Measurements from ENCODE around the gene UBTD1.

The UBTD1 gene

DNA sequence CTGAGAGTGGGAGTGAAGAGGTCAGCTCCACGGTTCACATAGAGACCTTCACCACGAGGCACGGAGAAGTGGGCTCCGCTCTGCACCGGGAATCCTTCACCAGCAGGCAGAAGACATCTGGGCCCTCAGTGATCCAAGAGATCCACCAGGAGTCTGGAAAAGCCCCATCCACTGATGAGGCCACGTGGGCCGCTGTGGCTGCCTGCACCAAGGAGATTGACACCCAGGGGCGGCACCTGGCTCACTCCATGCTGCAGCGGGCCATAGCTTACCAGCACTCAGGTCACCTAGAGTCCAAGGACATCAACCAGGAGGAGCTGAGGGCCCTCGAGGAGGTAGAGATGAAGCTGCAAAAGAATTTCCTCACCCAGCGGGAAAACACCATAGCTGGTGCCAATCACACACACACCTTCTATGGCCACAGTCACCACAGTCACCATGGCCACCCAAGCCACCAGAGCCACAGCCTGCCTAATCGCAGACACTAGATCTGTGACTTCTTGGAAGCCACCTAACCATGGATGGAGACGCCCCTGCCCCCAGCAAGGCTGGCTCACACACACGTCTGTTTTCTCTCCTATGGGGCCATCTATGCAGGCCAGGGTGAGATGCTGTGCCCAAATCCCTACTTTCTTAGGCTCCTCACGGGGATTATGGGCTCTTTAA, 91.5 kb downstream of the UBTD1 start:
- TF ChIP-seq POLR2AphosphoS5 (IDR thresholded peaks at IDR 0.05; ENCODE audit: low read depth, low read length): no peak
- no peak for TF ChIP-seq TAF1 (IDR thresholded peaks at IDR 0.05; ENCODE audit: low read depth, low read length)
- TF ChIP-seq POU2F2 (IDR thresholded peaks at IDR 0.05; ENCODE audit: low read depth, low read length): no peak
- FAIRE-seq: no peak

DNA sequence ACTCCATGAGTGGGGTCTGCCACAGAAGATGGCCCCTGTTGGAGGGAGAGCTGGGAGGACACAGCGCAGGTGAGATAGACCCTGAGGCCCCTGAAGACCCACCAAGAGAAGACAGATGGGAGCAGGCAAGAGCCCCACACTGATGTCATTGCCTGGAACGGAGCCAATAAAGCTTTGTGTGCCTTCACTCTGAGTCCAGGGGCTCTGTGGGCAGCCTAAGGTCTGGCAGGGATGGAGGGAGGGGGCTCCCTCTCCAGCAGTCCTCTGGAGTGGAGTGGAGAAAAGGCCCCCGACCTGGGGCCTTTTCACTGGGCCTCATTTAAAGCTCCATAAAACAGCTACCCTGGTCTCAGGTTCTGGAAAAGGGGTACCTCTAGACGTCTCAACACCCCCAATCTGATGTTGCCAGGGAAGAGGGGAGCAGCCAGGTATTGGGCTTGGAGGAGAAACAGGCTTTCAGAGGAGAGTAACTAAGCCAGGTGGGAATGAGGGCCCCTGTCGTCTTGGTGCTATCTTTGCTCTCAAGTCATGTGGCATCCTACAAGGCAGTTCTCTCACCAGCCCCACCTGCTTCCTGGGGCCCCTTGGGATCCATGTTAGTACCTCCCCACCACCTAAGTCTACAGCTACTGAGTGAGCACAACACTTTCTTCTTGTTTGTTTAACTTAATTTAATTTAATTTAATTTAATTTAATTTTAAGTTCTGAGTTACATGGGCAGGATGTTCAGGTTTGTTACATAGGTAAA, 92.2 kb downstream of the UBTD1 start:
- DNase-seq (ENCODE audit: insufficient read length, low spot score) (no peak), FAIRE-seq (no peak)
- TF ChIP-seq POLR2A (IDR thresholded peaks at IDR 0.05; ENCODE audit: low read depth, low read length) (no peak), POU2F2 (IDR thresholded peaks at IDR 0.05; ENCODE audit: low read depth, low read length) (no peak), PAX5 (IDR thresholded peaks at IDR 0.05; ENCODE audit: insufficient read depth, low read length, severe bottlenecking) (no peak), POLR2AphosphoS5 (IDR thresholded peaks at IDR 0.05; ENCODE audit: low read depth, low read length) (no peak), TAF1 (IDR thresholded peaks at IDR 0.05; ENCODE audit: low read depth, low read length) (no peak), SPI1 (IDR thresholded peaks at IDR 0.05; ENCODE audit: low read depth, low read length) (no peak)

More for the DNA sequence above, 91.5 kb downstream of the UBTD1 start:
- no peak for DNase-seq (ENCODE audit: insufficient read length, low spot score)

DNA sequence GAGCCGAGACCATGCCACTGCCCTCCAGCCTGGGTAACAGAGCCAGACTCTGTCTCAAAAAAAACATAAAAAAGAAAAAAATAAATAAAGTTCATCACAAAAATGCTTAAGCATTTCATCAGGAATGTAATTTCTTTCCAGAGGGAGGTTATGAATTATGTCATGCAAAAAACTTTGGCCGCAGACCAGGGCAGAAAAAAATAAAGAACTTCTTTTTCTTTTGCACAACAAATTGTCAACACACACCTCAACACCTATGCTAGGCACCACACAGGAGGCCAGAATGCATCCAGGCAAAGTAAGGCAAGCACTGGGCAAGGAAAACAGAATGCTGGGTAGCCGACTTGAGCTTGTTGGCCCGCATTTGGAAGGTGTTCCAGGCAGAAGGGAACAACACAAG, 94.7 kb downstream of the UBTD1 start:
- no peak for FAIRE-seq
- no peak for DNase-seq (ENCODE audit: insufficient read length, low spot score)
- TF ChIP-seq SPI1 (IDR thresholded peaks at IDR 0.05; ENCODE audit: low read depth, low read length) (no peak), TAF1 (IDR thresholded peaks at IDR 0.05; ENCODE audit: low read depth, low read length) (no peak), POLR2AphosphoS5 (IDR thresholded peaks at IDR 0.05; ENCODE audit: low read depth, low read length) (no peak), POU2F2 (IDR thresholded peaks at IDR 0.05; ENCODE audit: low read depth, low read length) (no peak), POLR2A (IDR thresholded peaks at IDR 0.05; ENCODE audit: low read depth, low read length) (no peak), PAX5 (IDR thresholded peaks at IDR 0.05; ENCODE audit: insufficient read depth, low read length, severe bottlenecking) (no peak)

DNA sequence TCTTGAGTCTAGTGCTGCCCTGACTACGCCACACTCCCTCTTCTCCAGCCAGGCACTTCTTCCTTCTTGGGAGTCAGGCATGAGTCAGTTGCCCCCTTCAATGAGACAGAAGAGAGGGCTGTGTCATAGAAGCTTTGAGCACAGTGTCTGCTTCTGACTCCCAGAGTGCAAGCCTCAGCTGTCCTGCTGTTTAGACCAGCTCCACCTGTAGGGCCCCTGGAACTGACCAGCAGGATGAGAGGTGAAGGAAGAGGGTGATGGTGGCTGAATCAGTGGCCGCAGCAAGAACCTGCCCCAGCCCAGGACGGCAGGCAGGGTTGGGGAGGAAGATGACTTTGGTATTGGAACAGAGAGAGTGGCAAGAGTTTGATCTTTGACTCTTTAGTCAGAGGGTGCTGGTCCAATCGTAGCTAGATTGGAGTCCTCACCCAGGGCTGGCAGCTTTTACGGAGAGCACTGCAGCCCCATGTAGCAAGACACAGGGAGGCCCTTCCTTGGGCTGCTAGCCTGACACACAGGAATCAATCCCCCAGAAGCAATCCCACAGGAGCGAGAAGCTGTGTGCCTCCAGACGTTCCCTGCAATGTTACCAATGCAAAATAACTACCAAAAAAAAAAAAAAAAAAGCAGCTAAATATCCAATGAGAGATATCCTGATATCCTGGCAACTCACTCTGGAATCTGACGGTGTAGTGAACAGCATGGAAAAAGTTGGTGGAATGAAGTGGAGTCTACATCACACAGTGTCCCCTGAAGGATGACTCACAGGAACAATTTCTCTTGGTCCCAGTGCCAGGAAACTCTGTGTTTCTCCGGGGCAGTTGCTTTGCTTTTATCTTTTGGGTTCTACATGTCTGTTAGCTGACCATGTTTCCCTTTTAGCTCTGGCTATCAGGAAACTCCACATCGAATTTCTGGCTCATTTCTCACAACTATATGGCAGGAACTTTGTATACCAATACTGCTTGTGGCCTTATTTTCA, 97.7 kb downstream of the UBTD1 start:
- no peak for FAIRE-seq
- TF ChIP-seq TAF1 (IDR thresholded peaks at IDR 0.05; ENCODE audit: low read depth, low read length): no peak
- no peak for TF ChIP-seq POLR2AphosphoS5 (IDR thresholded peaks at IDR 0.05; ENCODE audit: low read depth, low read length)
- no peak for TF ChIP-seq POLR2A (IDR thresholded peaks at IDR 0.05; ENCODE audit: low read depth, low read length)
- TF ChIP-seq SPI1 (IDR thresholded peaks at IDR 0.05; ENCODE audit: low read depth, low read length): no peak
- no peak for TF ChIP-seq POU2F2 (IDR thresholded peaks at IDR 0.05; ENCODE audit: low read depth, low read length)
- TF ChIP-seq PAX5 (IDR thresholded peaks at IDR 0.05; ENCODE audit: insufficient read depth, low read length, severe bottlenecking): no peak
- no peak for DNase-seq (ENCODE audit: insufficient read length, low spot score)

- FAIRE-seq: no peak
- TF ChIP-seq POLR2AphosphoS5 (IDR thresholded peaks at IDR 0.05; ENCODE audit: low read depth, low read length) (no peak), TAF1 (IDR thresholded peaks at IDR 0.05; ENCODE audit: low read depth, low read length) (no peak), POLR2A (IDR thresholded peaks at IDR 0.05; ENCODE audit: low read depth, low read length) (no peak), SPI1 (IDR thresholded peaks at IDR 0.05; ENCODE audit: low read depth, low read length) (no peak), POU2F2 (IDR thresholded peaks at IDR 0.05; ENCODE audit: low read depth, low read length) (no peak), PAX5 (IDR thresholded peaks at IDR 0.05; ENCODE audit: insufficient read depth, low read length, severe bottlenecking) (no peak)
- DNase-seq (ENCODE audit: insufficient read length, low spot score): no peak
These were observed 99.1 kb downstream of the UBTD1 start for GRCh38 chr10:97597778-97598177.

GRCh38 chr10:97598407-97599271, 99.9 kb downstream of the UBTD1 start:
- FAIRE-seq (no peak), DNase-seq (ENCODE audit: insufficient read length, low spot score) (no peak)

DNA sequence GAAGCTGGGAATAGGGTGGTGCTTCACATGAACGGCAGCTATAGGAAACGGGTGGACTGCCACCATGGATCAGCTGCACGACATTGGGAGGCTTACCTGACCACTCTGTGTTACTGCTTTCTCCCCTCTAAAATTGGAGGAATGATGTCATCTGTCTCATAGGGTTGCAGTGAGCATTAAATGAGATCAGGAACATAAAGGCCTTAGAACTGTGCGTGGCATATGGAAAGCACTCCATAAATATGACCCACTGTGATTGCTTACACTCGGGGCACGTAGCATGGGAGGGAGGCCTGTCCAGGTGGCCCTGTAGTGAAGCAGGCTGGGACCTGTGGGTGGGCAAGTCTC, 100.5 kb downstream of the UBTD1 start:
- no peak for DNase-seq (ENCODE audit: insufficient read length, low spot score)
- no peak for FAIRE-seq
- TF ChIP-seq POLR2A (IDR thresholded peaks at IDR 0.05; ENCODE audit: low read depth, low read length) (no peak), SPI1 (IDR thresholded peaks at IDR 0.05; ENCODE audit: low read depth, low read length) (no peak), PAX5 (IDR thresholded peaks at IDR 0.05; ENCODE audit: insufficient read depth, low read length, severe bottlenecking) (no peak), POLR2AphosphoS5 (IDR thresholded peaks at IDR 0.05; ENCODE audit: low read depth, low read length) (no peak), POU2F2 (IDR thresholded peaks at IDR 0.05; ENCODE audit: low read depth, low read length) (no peak), TAF1 (IDR thresholded peaks at IDR 0.05; ENCODE audit: low read depth, low read length) (no peak)

More at GRCh38 chr10:97598407-97599271, 99.9 kb downstream of the UBTD1 start:
- TF ChIP-seq POLR2A (IDR thresholded peaks at IDR 0.05; ENCODE audit: low read depth, low read length) (no peak), SPI1 (IDR thresholded peaks at IDR 0.05; ENCODE audit: low read depth, low read length) (no peak), PAX5 (IDR thresholded peaks at IDR 0.05; ENCODE audit: insufficient read depth, low read length, severe bottlenecking) (no peak), POU2F2 (IDR thresholded peaks at IDR 0.05; ENCODE audit: low read depth, low read length) (no peak), POLR2AphosphoS5 (IDR thresholded peaks at IDR 0.05; ENCODE audit: low read depth, low read length) (no peak), TAF1 (IDR thresholded peaks at IDR 0.05; ENCODE audit: low read depth, low read length) (no peak)

- TF ChIP-seq TAF1 (IDR thresholded peaks at IDR 0.05; ENCODE audit: low read depth, low read length) (no peak), SPI1 (IDR thresholded peaks at IDR 0.05; ENCODE audit: low read depth, low read length) (no peak), POLR2AphosphoS5 (IDR thresholded peaks at IDR 0.05; ENCODE audit: low read depth, low read length) (no peak), POU2F2 (IDR thresholded peaks at IDR 0.05; ENCODE audit: low read depth, low read length) (no peak), POLR2A (IDR thresholded peaks at IDR 0.05; ENCODE audit: low read depth, low read length) (no peak), PAX5 (IDR thresholded peaks at IDR 0.05; ENCODE audit: insufficient read depth, low read length, severe bottlenecking) (no peak)
- no peak for DNase-seq (ENCODE audit: insufficient read length, low spot score)
- FAIRE-seq: no peak
These were observed 101.9 kb downstream of the UBTD1 start for GRCh38 chr10:97600616-97601015.
